Left kidney (tissue), 8 donors: ENCODE data around the gene SPINK2. TPM values are rescaled to one million over a fixed set of nuclear protein-coding genes. Genes with fewer than 3 reads are reported as not detected.

ENCODE experiments used
- DNase-seq: peaks from one replicate; pipeline ENCODE4 v3.0.0-alpha.2; 2013
- long read RNA-seq, 8 donors: transcript quantifications; one replicate each; lab custom pipeline, GENCODE V29; 2026
- polyA plus RNA-seq: library from polyadenylated mRNA; unstranded; fragments of 120-200 nt; gene quantifications from one replicate; pipeline ENCODE4 v1.2.1, GENCODE V29; 2013; ENCODE audit not compliant: insufficient read length

SPINK2 gene, protein sequence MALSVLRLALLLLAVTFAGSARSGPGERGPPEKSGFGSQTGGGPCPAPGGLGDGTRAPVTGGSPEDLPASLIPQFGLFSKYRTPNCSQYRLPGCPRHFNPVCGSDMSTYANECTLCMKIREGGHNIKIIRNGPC
- not detected for polyA plus RNA-seq
- long read RNA-seq, donor 1 = 0 reads
- long read RNA-seq, donor 2 = 0 reads
- long read RNA-seq, donor 3 = 0 reads
- long read RNA-seq, donor 4 = 0 reads
- long read RNA-seq, donor 5 = 0 reads
- long read RNA-seq, donor 6 = 0 reads
- long read RNA-seq, donor 7 = 0 reads
- long read RNA-seq, donor 8 = 0 reads

DNA sequence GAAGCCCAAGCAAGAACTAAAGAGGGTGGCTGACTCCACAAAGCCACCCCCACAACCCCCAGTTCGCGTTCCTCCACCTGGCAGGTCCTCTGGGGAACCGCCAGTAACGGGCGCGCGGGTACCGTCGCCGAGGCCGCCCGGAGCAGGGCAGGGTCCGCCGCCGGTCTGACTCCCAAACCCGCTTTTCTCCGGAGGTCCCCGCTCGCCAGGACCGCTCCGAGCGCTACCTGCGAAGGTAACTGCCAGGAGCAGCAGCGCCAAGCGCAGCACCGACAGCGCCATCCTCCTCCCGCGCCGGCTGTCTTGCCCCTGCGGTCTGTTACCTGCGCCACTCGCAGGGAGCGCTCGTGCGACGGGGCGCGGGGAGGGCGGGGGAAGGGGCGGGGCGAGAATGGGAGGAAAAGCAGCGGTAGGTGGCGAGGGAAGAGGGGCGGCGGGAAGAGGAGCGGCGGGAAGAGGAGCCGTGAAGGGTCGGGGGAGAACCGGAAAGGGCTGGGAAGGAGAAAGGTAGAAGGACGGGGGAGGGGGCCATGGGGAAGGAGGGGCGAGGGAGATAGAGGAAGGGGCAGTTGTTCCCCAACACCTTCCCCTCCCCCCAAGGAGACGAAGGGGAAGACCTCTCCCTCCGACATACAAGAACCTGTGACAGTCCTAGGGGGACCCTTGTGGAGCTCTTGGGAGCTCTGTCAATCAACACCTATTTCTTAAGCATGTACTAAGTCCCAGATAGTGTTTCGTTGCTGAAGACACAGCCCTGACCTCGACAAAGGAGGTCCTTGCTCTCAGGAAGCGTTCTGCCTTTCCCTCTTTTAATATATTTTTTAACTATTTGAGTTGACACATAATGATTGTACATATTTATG lies at the start of gene SPINK2:
TSS of gene SPINK2 (minus strand) at position 321 of the 863 bp plus-strand sequence. CDS start at position 282, 39 bp downstream.
- no peak for DNase-seq

DNA sequence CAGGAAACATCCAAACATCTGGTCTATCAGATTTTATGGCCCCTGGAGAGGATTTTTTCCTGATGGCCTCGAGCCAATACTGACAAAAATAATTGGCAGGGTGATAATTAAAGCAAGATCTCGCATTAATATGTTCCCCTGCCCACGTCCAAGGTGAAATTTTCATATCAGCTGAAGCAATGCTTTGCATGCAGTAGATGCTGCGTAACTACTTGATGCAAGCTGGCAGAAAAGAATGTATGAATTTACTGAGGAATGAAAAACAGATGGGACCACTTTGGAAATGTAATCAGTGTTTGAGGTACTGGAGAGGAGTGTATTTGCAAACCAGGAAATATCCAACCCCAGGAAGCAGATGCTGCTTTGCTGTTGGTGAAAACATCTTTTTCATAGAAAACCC lies 49.4 kb upstream of the SPINK2 start:
- DNase-seq = no peak

DNA sequence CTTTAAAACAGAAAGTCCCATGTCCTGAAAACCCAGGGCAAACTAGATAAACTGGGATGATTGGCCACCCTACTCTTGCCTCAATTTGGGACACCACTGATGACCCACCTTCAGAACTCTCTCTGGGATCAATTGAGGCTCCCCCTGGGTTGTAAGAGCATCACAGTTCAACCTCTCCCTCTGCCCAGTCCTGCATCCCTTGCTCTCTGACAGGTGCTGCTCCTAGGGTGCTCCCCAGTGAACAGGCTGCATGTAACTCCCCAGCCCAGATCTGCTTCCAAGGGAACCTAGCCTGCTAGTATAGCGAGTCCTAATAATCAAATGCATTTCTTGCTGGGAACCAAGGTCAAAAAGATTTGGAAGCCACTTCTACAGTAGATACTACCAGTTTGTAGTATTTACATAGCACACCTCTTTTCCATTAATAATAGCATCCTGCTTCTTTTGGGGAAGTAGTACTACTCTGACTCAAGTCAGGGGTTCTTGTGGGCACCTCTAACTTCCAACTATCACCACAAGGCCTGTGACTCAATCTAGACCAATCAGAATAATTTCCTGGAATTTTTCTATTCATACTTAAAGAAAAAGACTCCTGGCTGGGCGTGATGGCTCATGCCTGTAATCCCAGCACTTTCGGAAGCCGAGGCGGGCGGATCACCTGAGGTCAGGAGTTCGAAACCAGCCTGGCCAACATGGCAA lies 42.1 kb upstream of the SPINK2 start:
- DNase-seq = no peak

DNA sequence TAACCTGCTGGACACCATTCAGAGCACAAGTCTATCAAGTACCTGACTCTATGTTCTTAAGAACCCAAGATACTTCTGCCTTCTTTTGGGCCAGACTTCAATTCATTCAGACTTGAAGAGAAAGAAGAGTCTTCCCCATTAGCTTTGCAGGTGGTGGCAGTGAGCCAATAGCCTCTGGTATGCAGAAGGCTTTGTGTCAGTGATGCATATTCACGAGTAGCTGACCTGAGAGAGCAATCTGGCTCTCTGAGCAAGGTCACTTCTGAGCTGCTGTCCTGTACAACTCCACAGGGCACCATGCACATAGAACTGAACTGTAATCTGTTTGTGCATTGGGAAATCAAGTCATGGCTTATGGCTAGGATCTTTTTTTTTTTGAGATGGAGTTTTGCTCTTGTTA lies 39.9 kb upstream of the SPINK2 start:
- DNase-seq = no peak

DNA sequence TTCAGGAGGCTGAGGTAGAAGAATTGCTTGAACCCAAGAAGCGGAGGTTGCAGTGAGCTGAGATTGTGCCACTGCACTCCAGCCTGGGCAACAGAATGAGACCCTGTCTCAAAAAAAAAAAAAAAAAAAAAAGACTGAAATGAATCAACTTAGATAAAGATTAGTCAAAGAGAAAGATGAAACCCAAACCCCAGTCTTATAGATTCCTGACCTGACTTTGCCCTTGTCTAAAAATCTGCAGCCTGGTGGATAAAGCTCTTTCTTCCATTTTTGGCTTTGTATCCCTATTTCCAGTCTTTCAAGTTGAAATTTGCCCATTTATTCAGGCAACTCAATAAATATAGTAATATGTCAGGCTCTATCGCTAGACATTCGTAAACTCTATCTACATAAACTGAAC lies 39.3 kb upstream of the SPINK2 start:
- DNase-seq = no peak

DNA sequence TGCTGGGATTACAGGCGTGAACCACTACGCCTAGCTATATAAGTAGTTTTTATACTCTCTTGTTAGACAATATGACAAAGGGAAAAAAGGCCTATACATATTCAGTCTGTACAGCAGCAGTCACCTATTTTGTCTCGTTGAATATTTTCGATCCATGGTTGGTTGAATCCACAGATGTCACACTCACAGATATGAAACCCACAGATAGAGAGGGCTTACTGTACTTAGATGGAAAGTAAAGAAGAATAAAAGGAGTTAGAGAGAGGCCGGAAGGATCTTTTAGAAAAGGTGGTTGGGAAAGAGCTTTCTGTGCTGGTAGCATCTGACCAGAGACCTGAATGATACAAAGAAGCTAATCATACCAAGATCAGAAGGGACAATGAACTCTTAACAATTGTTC lies 38.3 kb upstream of the SPINK2 start:
- DNase-seq = no peak

DNA sequence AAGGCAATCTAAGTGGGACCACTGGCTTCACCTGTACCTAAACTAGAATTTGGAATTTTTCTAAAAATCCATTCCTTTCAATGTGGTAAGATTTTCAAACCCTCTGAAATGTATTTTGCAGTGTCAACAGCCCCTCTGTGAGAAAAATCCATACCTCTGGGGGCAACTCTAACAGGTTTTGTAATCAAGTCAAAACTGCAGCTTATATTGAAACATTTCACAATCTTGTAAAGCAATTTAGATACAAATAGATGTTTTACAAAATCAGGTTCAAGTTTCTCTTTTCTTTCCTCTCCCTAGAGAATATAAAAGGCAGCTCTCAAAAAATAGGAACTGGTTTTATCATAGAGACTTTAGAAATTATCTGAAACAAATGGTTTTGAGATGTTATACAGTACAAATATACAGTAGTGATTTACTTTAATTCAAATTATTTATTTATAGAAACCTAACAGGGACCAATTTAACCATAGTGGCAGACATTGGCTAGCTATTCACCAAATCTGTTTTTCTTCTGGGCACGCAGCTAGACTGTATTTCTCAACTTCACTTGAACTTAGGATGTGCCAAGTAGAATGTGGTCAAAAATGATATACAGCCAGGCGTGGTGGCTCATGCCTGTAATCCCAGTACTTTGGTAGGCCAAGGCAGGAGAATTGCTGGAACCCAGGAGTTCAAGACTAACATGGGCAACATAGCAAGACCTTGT lies 36.3 kb upstream of the SPINK2 start:
- no peak for DNase-seq

DNA sequence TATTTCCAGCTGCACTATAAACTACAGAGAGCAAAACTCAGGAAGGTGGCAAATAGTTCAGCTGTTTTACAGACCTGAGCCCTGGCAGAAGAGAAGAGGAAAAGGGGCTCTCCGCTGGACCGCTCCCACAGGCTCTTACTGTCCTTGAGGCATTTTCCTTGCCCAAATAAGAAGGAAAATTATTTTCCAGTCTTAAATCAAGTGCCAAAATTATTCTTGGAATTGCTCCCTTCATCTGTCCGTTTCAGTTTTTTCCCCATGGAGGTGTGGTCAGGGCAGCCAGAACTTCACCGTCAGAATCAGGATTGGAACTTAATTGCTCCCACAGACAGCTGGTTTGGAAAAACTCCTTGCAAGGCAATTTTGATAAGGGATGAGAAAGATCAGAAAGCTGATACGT lies 35.2 kb upstream of the SPINK2 start:
- no peak for DNase-seq

DNA sequence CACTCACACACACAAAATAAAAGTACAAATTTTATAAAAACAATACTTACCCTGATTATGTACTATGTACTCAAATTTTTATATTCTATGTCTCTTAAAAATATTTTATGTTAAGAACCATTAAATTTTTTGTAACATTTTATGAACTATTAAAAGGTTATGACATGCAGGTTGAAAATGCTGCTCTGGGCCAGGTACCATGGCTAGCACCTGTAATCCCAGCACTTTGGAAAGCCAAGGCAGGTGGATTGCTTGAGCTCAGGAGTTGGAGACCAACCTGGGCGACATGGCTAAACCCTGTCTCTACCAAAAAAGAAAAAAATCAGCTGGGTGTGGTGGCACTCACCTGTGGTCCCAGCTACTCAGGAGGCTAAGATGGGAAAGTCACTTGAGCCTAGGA lies 29.4 kb upstream of the SPINK2 start:
- DNase-seq = no peak

DNA sequence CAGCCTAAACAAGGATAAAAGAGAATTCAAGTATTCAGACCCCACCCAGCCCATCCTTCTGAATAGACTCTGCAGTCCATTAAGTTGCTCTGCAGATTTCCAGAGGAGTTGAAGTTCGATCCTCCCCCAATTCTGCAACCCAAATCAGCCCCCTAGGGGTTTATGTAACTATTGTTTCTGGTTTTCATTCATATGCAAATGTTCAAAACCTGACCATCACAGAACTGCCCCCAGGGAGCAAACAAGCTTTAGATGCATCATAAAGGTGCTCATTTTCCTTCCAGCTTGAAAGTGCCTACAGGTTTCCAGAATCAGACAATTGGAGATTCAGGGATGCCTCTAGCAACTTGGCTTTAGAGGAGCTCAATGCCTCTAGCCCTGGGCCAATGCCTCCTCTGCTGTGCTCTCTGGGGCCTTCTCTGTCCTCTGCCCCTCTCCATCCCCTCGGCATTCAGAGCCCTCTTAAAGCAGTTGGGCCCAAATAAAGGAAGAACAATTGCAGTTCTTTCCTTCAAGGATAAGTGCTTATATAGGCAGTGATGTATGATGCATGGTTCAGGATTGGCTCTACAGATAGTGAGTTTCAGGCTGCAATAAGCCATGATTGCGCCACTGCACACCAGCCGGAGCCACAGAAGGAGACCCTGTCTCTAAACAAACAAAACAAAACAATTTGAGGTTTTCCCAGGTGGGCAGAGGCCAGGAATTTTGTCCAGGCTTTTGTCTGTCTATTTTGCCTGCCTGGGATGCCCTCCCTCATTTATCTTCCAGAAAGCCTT lies 23.5 kb upstream of the SPINK2 start:
- no peak for DNase-seq

DNA sequence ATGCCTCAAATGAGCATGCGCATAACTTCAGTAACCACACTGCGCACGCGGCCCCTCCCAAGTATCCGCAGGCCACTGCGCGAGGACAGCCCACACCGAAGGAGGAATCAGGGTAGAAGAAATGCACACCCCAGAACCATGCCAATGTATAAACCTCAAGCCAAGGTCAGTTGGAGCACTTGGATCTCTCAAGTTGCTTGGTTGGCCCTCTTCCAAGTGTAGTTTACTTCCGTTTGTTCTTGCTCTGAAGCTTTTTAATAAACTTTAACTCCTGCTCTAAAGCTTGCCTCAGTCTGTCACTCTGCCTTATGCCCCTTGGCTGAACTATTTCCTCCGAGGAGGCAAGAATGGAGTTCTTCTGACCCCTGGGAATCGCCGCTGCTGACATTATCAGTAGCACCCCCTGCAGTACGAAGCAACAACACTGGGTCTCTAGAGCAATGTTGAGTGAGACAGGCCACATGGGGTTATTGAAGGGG lies 22.0 kb upstream of the SPINK2 start:
- DNase-seq = peak; percentile 46

DNA sequence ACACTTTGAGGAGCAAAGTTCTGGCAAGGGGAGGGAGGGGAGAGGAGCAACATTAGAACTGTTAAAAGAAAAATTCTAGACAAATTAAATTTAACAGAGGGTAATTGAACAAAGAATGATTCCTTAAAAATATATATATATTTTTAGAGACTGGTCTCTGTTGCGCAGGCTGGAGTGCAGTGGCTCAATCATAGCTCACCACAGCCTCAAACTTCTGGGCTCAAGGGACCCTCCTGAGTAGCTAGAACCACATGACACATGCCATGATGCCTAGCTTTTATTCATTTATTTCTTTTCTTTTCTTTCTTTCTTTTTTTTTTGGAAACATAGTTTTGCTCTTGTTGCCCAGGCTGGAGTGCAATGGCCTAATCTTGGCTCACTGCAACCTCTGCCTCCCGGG lies 19.1 kb upstream of the SPINK2 start:
- DNase-seq = no peak

DNA sequence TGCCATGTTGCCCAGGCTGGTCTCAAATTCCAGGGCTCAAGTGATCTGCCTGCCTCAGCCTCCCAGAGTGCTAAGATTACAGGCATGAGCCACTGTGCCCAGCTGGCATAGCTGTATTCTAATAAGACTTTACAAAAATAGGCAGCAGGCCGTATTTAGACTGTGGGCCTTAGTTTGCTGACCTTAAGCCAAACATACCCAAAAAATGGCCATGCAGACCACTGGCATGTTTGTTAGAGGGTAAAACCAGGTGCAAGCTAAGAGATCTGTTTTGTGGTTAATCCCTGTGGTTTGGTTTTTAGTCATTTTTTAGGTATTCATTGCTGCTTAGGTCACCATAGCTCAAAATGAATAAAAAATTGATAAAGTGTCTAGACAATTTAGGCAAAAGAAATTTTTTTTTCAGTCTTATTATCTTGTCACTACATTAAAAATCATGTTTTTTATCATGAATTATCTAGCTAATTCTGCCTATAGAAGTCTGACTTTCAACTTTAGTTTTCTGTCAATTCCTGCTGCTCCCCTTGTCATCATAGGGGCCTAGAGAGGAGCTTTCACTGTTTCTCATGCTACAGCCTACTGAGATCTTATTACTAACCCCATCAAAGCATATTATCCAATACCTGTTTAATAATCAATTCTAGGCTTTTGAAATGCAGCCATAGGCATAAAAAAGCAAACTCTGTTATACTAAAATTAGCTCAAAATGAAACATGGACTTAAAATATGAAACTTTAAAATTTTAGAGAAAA lies 7.5 kb upstream of the SPINK2 start:
- no peak for DNase-seq

DNA sequence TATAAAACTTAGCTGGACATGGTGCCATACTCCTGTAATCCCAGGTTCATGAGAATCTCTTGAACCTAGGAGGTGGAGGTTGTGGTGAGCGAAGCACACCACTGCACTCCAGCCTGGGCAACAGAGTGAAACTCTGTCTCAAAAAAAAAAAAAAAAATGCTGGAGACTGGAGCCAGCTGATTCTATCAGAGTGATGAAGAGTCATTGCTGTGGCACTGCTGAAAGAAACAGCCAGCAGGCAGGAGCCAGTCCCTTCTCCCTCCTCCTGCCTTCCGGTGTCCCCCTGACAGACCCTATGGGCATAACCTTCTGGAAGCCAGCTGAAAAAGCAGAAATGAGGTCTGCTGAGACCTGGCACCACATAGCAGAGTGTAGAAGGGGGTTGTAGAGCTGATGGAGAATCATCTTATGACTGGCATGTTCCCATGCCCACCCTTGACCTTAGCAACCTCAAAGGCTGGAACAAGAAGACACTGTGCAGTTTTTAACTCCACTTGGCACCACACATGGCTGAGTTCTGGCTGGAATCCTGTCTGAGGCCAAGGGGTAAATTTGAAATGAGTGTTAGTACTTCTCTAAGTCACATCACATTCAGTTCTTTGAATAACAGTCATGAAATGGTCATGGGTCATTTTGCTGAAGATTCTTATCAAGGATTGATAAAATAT lies 2.6 kb upstream of the SPINK2 start:
- no peak for DNase-seq

DNA sequence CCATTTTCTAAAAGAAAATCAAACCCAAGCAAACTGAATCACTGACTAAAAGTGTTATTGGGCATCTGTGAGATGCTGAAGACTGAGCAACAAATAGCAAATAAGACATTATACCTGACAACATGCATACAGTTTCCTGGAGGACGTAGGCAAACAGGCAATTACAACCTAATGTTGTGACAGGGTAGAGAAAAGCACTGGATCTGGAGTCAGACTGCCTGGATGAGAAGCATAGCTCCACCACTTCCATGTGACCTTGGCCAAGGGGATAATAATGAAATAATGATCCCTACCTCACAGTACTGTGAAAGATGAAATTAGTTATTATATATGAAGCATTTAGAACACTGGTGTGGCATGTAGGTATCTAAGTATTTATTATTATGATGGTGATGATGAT lies 2.7 kb downstream of the SPINK2 start:
- no peak for DNase-seq

DNA sequence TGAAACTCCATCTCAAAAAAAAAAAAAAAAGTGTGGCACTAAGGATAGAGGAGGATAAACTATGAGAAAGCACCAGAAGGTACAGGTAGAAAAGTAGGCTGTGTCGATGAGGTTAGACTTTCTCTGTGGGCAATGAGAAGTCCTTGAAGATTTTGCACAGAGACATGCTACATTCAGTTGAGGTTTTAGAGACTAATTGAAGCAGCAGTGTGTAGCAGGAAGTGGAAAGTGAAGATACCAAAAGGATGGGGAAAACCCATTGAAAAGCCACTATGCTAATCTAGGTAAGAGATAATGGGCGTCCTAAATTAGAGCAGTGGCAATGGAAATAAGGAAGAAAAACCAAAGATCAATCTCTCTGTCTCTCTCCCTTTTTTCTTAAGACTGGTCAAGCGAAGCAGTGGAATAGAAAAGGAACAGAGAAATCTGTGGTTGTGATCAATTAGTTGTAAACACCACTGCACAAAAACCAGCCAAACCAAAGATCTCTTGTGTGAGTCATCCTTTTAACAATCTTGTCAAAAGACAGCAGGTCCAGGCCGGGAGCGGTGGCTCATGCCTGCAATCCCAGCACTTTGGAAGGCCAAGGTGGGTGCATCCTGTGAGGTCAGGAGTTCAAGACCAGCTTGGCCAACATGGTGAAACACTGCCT lies 3.5 kb downstream of the SPINK2 start:
- DNase-seq = no peak

DNA sequence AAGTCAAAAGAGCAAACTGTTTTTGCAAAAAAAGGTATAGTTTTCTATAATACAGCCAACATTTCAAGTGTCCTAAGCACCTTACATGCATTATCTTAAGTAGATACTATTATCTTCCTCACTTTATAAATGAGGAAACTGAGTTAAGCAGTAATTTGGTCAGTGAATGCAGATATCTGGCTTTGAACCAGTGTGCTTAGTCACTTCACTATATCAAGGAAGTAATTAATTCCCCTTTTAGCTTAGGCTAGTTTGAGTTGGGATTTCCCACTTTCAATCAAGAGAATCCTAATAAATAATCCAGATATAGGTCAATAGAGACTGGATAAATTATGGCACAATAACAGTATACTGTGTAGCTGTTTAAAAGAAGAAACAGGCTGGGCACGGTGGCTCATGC lies 14.8 kb downstream of the SPINK2 start:
- no peak for DNase-seq

DNA sequence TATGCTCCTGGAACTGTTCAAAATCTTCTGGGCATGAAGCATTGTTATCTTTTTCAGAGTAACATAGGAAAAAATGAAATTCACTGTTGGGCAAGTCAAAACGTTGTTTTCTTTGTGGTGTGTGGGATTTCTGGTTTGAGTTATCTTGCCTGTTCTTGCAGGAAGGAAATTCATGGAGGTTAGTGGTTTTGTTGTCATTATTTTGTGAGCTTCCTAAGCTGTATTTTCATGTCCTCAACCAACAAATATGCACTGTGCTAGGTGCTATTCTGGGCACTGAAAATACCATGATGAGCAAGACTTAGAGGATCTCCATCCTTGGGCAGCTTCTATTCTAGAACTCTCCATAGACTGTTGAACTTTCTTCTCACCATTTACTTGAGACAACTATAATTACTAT lies 16.9 kb downstream of the SPINK2 start:
- DNase-seq = no peak

DNA sequence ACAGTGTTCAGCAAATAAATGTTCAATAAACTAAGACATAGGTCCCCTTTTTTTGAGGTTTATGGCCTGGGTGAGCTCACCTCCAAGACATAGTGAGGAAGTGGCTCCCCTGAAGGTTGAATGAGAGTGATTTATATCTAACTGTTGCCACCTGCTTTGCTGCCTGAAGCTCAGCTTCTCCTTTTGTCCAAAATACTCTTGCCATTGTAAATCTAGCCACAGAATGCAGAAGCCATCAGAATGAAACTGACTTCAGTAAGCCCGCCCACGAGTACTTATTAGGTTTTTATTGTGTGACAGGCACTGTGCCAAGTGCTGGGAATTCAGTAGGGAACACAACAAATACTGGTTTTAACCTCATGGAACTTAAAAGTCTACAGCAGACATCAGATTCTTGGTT lies 18.0 kb downstream of the SPINK2 start:
- DNase-seq = peak; percentile 83
